MM.1S (cell line): ENCODE data around the gene HIVEP1.

ENCODE experiments used
- DNase-seq: peaks from one replicate; pipeline ENCODE4 v3.0.0-alpha.2; 2015
- H2AFZ ChIP-seq: fragments of 300-600 bp; sonication (generic); 2 replicates; pipeline ENCODE4 v1.6.0; 2016; ENCODE audit warnings: antibody characterized with exemption, low read length
- H3F3A ChIP-seq: fragments of 300-600 bp; sonication (generic); 2 replicates; pipeline ENCODE4 v1.6.1; 2016; ENCODE audit warnings: mild to moderate bottlenecking, antibody characterized with exemption, low read length, moderate library complexity, mixed read lengths; ENCODE audit not compliant: insufficient read depth
- H3K27ac ChIP-seq: fragments of 300-600 bp; sonication (generic); 2 replicates; pipeline ENCODE4 v1.5.1; 2016; ENCODE audit warnings: mild to moderate bottlenecking, low read length
- H3K27me3 ChIP-seq: fragments of 300-600 bp; sonication (generic); replicated peaks from 2 replicates; pipeline ENCODE4 v1.6.0; 2016; ENCODE audit warnings: low read length; ENCODE audit not compliant: insufficient read depth
- H3K36me3 ChIP-seq: fragments of 300-600 bp; sonication (generic); replicated peaks from 2 replicates; pipeline ENCODE4 v1.6.1; 2016; ENCODE audit warnings: mild to moderate bottlenecking, low read length, mixed read lengths; ENCODE audit not compliant: insufficient read depth
- H3K4me1 ChIP-seq: fragments of 300-600 bp; sonication (generic); 2 replicates; pipeline ENCODE4 v1.6.1; 2016; ENCODE audit warnings: low read length, mixed read lengths
- H3K4me2 ChIP-seq: fragments of 300-600 bp; sonication (generic); 2 replicates; pipeline ENCODE4 v1.6.0; 2016; ENCODE audit warnings: low read depth, low read length
- H3K4me3 ChIP-seq: fragments of 300-600 bp; sonication (generic); 2 replicates; pipeline ENCODE4 v1.5.1; 2016; ENCODE audit warnings: low read length, mixed read lengths
- H3K79me2 ChIP-seq: fragments of 300-600 bp; sonication (generic); 2 replicates; pipeline ENCODE4 v1.6.1; 2016; ENCODE audit warnings: mixed run types, low read length, mixed read lengths
- H3K9ac ChIP-seq: fragments of 300-600 bp; sonication (generic); 2 replicates; pipeline ENCODE4 v1.6.1; 2016; ENCODE audit warnings: low read length, mixed read lengths
- H3K9me2 ChIP-seq: fragments of 300-600 bp; sonication (generic); replicated peaks from 2 replicates; pipeline ENCODE4 v1.6.1; 2016; ENCODE audit warnings: mild to moderate bottlenecking, low read length, mixed read lengths; ENCODE audit not compliant: insufficient read depth
- H3K9me3 ChIP-seq: fragments of 300-600 bp; sonication (generic); replicated peaks from 2 replicates; pipeline ENCODE4 v1.6.1; 2016; ENCODE audit warnings: mild to moderate bottlenecking, low read length, mixed read lengths; ENCODE audit not compliant: insufficient read depth
- H4K20me1 ChIP-seq: fragments of 300-600 bp; sonication (generic); 2 replicates; pipeline ENCODE4 v1.6.1; 2016; ENCODE audit warnings: mild to moderate bottlenecking, low read length, moderate library complexity, mixed read lengths; ENCODE audit not compliant: insufficient read depth
- EZH2 ChIP-seq: fragments of 300-600 bp; sonication (generic); optimal IDR thresholded peaks from 2 replicates; pipeline ENCODE3; 2017; ENCODE audit warnings: low read depth, mild to moderate bottlenecking, antibody characterized with exemption, low read length, mixed read lengths
- EZH2phosphoT487 ChIP-seq: fragments of 300-600 bp; sonication (generic); IDR thresholded peaks from 2 replicates; pipeline ENCODE4 v1.6.1; 2018; ENCODE audit warnings: antibody characterized with exemption, low read length
- TF ChIP-seq, protein P1 (sequence below): fragments of 300-600 bp; sonication (generic); IDR thresholded peaks from 2 replicates; pipeline ENCODE4 v1.5.1; 2016; ENCODE audit warnings: antibody characterized with exemption, low read length, mixed read lengths

HIVEP1 gene

DNA sequence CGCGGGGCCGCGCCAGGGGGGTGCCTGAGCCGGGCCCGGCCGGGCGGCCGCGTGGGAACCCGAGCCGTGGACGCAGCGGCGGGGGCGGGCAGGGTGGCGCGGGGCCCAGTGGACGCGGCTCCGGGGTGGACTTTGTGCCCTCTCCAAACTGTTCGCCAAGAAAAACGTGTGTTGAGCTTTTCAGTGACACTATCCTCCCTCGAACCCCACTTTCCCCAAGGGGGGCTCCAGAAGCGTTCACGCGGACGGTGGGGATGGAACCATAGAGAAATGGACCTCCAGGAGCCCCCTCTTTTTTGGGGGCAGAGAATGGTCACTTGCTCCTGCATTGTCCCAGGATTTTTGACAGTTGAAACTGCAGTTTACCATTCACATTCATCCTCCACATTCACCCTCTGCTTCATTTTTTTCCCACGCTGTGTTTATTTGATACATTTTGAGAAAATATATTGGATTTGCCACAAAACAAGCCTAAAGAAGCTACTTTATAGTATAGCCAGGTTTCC lies 2.9 kb upstream of the HIVEP1 start:
- Histone ChIP-seq H3K9me3 (no peaks in the 10 kb centered on the region), H3K4me2 (peak overlapping the region; percentile 95), H3K79me2 (peaks cover 34% of the 10 kb centered on the region), H3F3A (peaks cover 30% of the 10 kb centered on the region), H3K9ac (peak overlapping the region; percentile 91), H3K27me3 (no peaks in the 10 kb centered on the region), H3K4me3 (peak overlapping the region; percentile 66), H3K4me1 (peaks cover 10% of the 10 kb centered on the region; the same call in 1 of the 2 replicates), H2AFZ (no peak overlapping the region), H3K27ac (peak overlapping the region; percentile 99), H3K36me3 (no peaks in the 10 kb centered on the region), H3K9me2 (no peaks in the 10 kb centered on the region), H4K20me1 (no peaks in the 10 kb centered on the region)
- no peak for DNase-seq
- TF ChIP-seq EZH2 (no peak), EZH2phosphoT487 (no peak)
- TF ChIP-seq, protein P1, sequence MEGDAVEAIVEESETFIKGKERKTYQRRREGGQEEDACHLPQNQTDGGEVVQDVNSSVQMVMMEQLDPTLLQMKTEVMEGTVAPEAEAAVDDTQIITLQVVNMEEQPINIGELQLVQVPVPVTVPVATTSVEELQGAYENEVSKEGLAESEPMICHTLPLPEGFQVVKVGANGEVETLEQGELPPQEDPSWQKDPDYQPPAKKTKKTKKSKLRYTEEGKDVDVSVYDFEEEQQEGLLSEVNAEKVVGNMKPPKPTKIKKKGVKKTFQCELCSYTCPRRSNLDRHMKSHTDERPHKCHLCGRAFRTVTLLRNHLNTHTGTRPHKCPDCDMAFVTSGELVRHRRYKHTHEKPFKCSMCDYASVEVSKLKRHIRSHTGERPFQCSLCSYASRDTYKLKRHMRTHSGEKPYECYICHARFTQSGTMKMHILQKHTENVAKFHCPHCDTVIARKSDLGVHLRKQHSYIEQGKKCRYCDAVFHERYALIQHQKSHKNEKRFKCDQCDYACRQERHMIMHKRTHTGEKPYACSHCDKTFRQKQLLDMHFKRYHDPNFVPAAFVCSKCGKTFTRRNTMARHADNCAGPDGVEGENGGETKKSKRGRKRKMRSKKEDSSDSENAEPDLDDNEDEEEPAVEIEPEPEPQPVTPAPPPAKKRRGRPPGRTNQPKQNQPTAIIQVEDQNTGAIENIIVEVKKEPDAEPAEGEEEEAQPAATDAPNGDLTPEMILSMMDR: no peak

- TF ChIP-seq EZH2phosphoT487: no peak
- no peak for TF ChIP-seq EZH2
- TF ChIP-seq, protein P1: no peak
- Histone ChIP-seq H3K9me3 (no peaks in the 10 kb centered on the region), H3K9ac (peak overlapping the region; percentile 91), H3K36me3 (no peaks in the 10 kb centered on the region), H2AFZ (no peak overlapping the region), H4K20me1 (no peaks in the 10 kb centered on the region), H3F3A (peaks cover 30% of the 10 kb centered on the region), H3K27me3 (no peaks in the 10 kb centered on the region), H3K9me2 (no peaks in the 10 kb centered on the region), H3K27ac (peak overlapping the region; percentile 99), H3K4me3 (peak overlapping the region; percentile 66), H3K4me2 (peak overlapping the region; percentile 95), H3K4me1 (peaks cover 10% of the 10 kb centered on the region; the same call in 1 of the 2 replicates), H3K79me2 (peaks cover 42% of the 10 kb centered on the region)
- DNase-seq: peak; percentile 19
Measured at GRCh38 chr6:12009876-12010634, 2.1 kb upstream of the HIVEP1 start.

DNA sequence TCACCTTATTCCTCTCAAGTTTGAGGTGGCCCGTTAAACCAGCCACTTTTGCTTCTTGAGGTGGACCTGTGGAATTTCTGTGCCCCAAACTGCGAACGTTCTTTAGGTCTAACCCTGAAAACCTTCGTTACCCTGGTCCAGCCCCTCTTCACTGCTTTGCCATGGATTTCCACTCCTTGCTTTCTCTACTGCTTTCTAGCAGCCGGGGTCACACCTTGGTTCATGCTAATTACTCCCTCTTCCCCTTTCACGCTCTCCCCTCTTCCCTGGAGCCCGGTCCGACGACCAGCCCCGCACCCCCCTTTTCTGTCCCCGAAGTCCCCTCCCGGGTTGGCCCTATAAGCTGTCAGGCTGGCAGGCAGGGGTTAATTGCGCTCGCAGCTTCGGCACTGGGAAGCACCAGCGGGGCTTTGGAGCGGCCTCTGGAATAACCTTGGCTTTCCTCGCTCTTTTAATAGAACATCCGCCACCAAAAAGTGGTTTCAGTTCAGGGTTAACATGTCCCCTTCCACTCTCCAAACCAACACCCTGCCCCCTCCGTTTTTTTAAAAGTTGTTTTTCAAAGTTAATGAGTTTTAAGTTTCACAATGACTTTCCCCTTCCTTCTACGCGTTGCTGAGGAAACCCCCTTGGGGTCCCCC lies 1.4 kb upstream of the HIVEP1 start:
- Histone ChIP-seq H3K9me3 (no peaks in the 10 kb centered on the region), H3K4me1 (peaks cover 10% of the 10 kb centered on the region; the same call in 1 of the 2 replicates), H3F3A (peaks cover 30% of the 10 kb centered on the region), H3K36me3 (no peaks in the 10 kb centered on the region), H3K27me3 (no peaks in the 10 kb centered on the region), H2AFZ (0 out of 2 replicates have a peak overlapping the region, but pooled peaks have one; percentile 43), H3K27ac (peak overlapping the region; percentile 99), H4K20me1 (no peaks in the 10 kb centered on the region), H3K9me2 (no peaks in the 10 kb centered on the region), H3K9ac (peak overlapping the region; percentile 91), H3K79me2 (peaks cover 49% of the 10 kb centered on the region), H3K4me2 (peak overlapping the region; percentile 95), H3K4me3 (peak overlapping the region; percentile 66)
- peak; percentile 46 for DNase-seq
- no peak for TF ChIP-seq EZH2phosphoT487
- TF ChIP-seq EZH2: no peak
- TF ChIP-seq, protein P1: no peak
